K562 (cell line): Measurements from ENCODE around the gene LY6G5B. TPM values are rescaled to one million over a fixed set of nuclear protein-coding genes. Genes with fewer than 3 reads are reported as not detected.

Source experiments
- ARNT ChIP-seq, 2 experiments: fragments of 450-650 bp; IDR thresholded peaks; 2 replicates each; pipeline ENCODE4 v1.6.1; 2016; ENCODE audit warnings: mild to moderate bottlenecking in 1 of 2
- BRD9 ChIP-seq: fragments of 450-650 bp; IDR thresholded peaks from 2 replicates; pipeline ENCODE4 v1.6.1; 2018; ENCODE audit warnings: low read depth; ENCODE audit not compliant: partially characterized antibody
- CCNT2 ChIP-seq: IDR thresholded peaks from 2 replicates; pipeline ENCODE4 v1.6.1; 2011; ENCODE audit warnings: borderline replicate concordance, low read depth, mild to moderate bottlenecking, moderate library complexity, mixed read lengths, low read length; ENCODE audit not compliant: insufficient read length; ENCODE audit errors: extremely low read depth
- CHAMP1 ChIP-seq: fragments of 450-650 bp; IDR thresholded peaks from 2 replicates; pipeline ENCODE4 v1.6.1; 2016; ENCODE audit warnings: mild to moderate bottlenecking
- CTBP1 ChIP-seq: fragments of 450-650 bp; IDR thresholded peaks from 2 replicates; pipeline ENCODE4 v1.6.1; 2016; ENCODE audit warnings: borderline replicate concordance
- EZH2 ChIP-seq: IDR thresholded peaks from 2 replicates; pipeline ENCODE4 v1.6.1; 2012; ENCODE audit warnings: low read depth, mild to moderate bottlenecking, inconsistent platforms, low read length, borderline replicate concordance
- GATAD2A ChIP-seq: fragments of 450-650 bp; IDR thresholded peaks from 2 replicates; pipeline ENCODE4 v1.6.1; 2017
- GATAD2B ChIP-seq: fragments of 450-650 bp; IDR thresholded peaks from 2 replicates; pipeline ENCODE4 v1.6.1; 2017; ENCODE audit warnings: mild to moderate bottlenecking, borderline replicate concordance
- KAT7 ChIP-seq: sonication (generic); formaldehyde crosslinking; IDR thresholded peaks from 2 replicates; pipeline ENCODE4 v1.8.0; 2022; ENCODE audit warnings: missing genetic modification reagents, mild to moderate bottlenecking, borderline replicate concordance
- MCM2 ChIP-seq: fragments of 450-650 bp; IDR thresholded peaks from 2 replicates; pipeline ENCODE4 v1.6.1; 2017; ENCODE audit warnings: low read depth, mild to moderate bottlenecking
- MNT ChIP-seq, 2 experiments: fragments of 450-650 bp; conservative IDR thresholded peaks; 2 replicates each; pipeline ENCODE4 v1.6.1; 2017; ENCODE audit warnings: mild to moderate bottlenecking in 2 of 2, moderate library complexity in 2 of 2
- POU5F1 ChIP-seq: fragments of 150-350 bp; IDR thresholded peaks from 2 replicates; pipeline ENCODE4 v1.6.1; 2014; ENCODE audit warnings: borderline replicate concordance, low read length, low read depth, mild to moderate bottlenecking; ENCODE audit not compliant: partially characterized antibody
- SMC3 ChIP-seq: conservative IDR thresholded peaks from 2 replicates; pipeline ENCODE4 v1.6.1; 2011; ENCODE audit warnings: low read depth, low read length, improper control_type of control experiment; ENCODE audit not compliant: insufficient read depth
- SUPT5H ChIP-seq: fragments of 450-650 bp; IDR thresholded peaks from 2 replicates; pipeline ENCODE4 v1.6.1; 2016
- TAF7 ChIP-seq: fragments of 450-650 bp; IDR thresholded peaks from 2 replicates; pipeline ENCODE4 v1.6.1; 2016; ENCODE audit warnings: missing genetic modification characterization, missing compliant biosample characterization
- TSC22D4 ChIP-seq: fragments of 450-650 bp; IDR thresholded peaks from 2 replicates; pipeline ENCODE4 v1.6.1; 2016; ENCODE audit warnings: missing genetic modification characterization, missing biosample characterization, control low read depth
- VEZF1 ChIP-seq: fragments of 200-800 bp; sonication (Bioruptor generic); IDR thresholded peaks from 2 replicates; pipeline ENCODE4 v1.6.1; 2017; ENCODE audit warnings: missing genetic modification characterization, missing compliant biosample characterization
- ZNF143 ChIP-seq: sonication (generic); formaldehyde crosslinking; IDR thresholded peaks from 2 replicates; pipeline ENCODE4 v1.9.0; 2022; ENCODE audit warnings: mild to moderate bottlenecking, missing genetic modification reagents
- ZNF175 ChIP-seq: fragments of 200-800 bp; sonication (Bioruptor generic); IDR thresholded peaks from 2 replicates; pipeline ENCODE4 v1.6.1; 2016; ENCODE audit warnings: low read depth, mild to moderate bottlenecking, missing genetic modification characterization, missing compliant biosample characterization
- ZNF507 ChIP-seq: conservative IDR thresholded peaks from 2 replicates; pipeline ENCODE4 v1.6.1; 2017; ENCODE audit warnings: missing genetic modification characterization, missing compliant biosample characterization
- ZNF77 ChIP-seq: fragments of 250-450 bp; sonication (Bioruptor Pico); IDR thresholded peaks from 2 replicates; pipeline ENCODE4 v1.5.0; 2020
- polyA plus RNA-seq, 8 experiments: library from polyadenylated mRNA; depleted of rRNA in 4 of 8; stranded (reverse) in 5 of 8; unstranded in 3 of 8; fragments of >200 nt; fragmentation: Nextera tagmentation in 2 of 8; fragmentation: Illumina TruSeq in 1 of 8; extraction: Ambion mirVana in 2 of 8; extraction: Trizol in 1 of 8; gene quantifications; 2 replicates each; pipeline versions ENCODE4 v1.2.1 to v1.2.3, GENCODE V29; 2011 to 2014; ENCODE audit warnings: inconsistent platforms in 1 of 8, missing spikeins in 1 of 8
- total RNA-seq, 7 experiments: library from RNA; depleted of rRNA in 6 of 7; stranded (reverse); fragments of >200 nt in 6 of 7; fragmentation: Illumina TruSeq in 2 of 7; extraction: Trizol in 2 of 7; gene quantifications; 2 replicates each; pipeline versions ENCODE4 v1.2.1 to v1.2.3, GENCODE V29; 2011 to 2021; ENCODE audit warnings: low replicate concordance in 1 of 7

LY6G5B gene
- total and polyA plus RNA-seq, 9 of the 15 experiments (the other 6 are each of a cell fraction or from before 2014, with no cell fraction given): 6.0 to 27.0 (median 7.5) TPM

- TF ChIP-seq POU5F1: no peak
- TF ChIP-seq EZH2: no peak
- no peak for TF ChIP-seq KAT7
- no peak for TF ChIP-seq ZNF143
- TF ChIP-seq TSC22D4: no peak
- TF ChIP-seq ZNF175 (CRISPR knock-in tag): no peak; the same call in none of the 2 replicates
- TF ChIP-seq MCM2: no peak
- no peak for TF ChIP-seq GATAD2B
- peak; percentile 92 for TF ChIP-seq BRD9
- TF ChIP-seq SUPT5H: peak; percentile 65
- TF ChIP-seq GATAD2A: no peak
- no peak for TF ChIP-seq SMC3
- peak; percentile 29 to 66; a peak in 1 of 4 replicates for TF ChIP-seq ARNT (IDR thresholded peaks at IDR 0.05)
- no peak for TF ChIP-seq CHAMP1
- TF ChIP-seq TAF7 (tag): no peak
- TF ChIP-seq MNT (conservative IDR thresholded peaks at IDR 0.05): no peak
- no peak for TF ChIP-seq VEZF1 (CRISPR knock-in tag)
- TF ChIP-seq CTBP1: peak; percentile 97
- TF ChIP-seq CCNT2: no peak
- no peak for TF ChIP-seq ZNF77 (CRISPR knock-in tag)
- TF ChIP-seq ZNF507 (tag): no peak
Observed at GRCh38 chr6:31663961-31664789, 5.6 kb upstream of the LY6G5B start (continued).
